GM12878 (cell line): ENCODE results near the gene NRP2. TPM values are rescaled to one million over a fixed set of nuclear protein-coding genes. Genes with fewer than 3 reads are reported as not detected.

Experiments used
- ATF3 ChIP-seq: IDR thresholded peaks from 2 replicates; pipeline ENCODE4 v1.6.1; 2011; ENCODE audit warnings: low read depth, mild to moderate bottlenecking, low read length, moderate library complexity, borderline replicate concordance; ENCODE audit errors: extremely low read depth
- CBFB ChIP-seq: IDR thresholded peaks from 2 replicates; pipeline ENCODE4 v1.6.1; 2016; ENCODE audit warnings: antibody characterized with exemption, low read depth
- FOS ChIP-seq: IDR thresholded peaks from 3 replicates; pipeline ENCODE4 v1.6.1; 2011; ENCODE audit warnings: borderline replicate concordance; ENCODE audit not compliant: insufficient read length; ENCODE audit errors: extremely low read depth
- FOXM1 ChIP-seq: IDR thresholded peaks from 2 replicates; pipeline ENCODE4 v1.6.1; 2012; ENCODE audit warnings: low read depth, mild to moderate bottlenecking, inconsistent platforms, low read length, moderate library complexity
- JUNB ChIP-seq: IDR thresholded peaks from 2 replicates; pipeline ENCODE4 v1.6.1; 2016; ENCODE audit warnings: antibody characterized with exemption, mild to moderate bottlenecking
- SKIL ChIP-seq: fragments of 450-650 bp; IDR thresholded peaks from 2 replicates; pipeline ENCODE4 v1.6.1; 2017; ENCODE audit warnings: mild to moderate bottlenecking, low read depth, inconsistent platforms; ENCODE audit not compliant: poor library complexity, severe bottlenecking
- STAT1 ChIP-seq: fragments of 450-650 bp; conservative IDR thresholded peaks from 2 replicates; pipeline ENCODE4 v1.6.1; 2014; ENCODE audit warnings: antibody characterized with exemption, mild to moderate bottlenecking
- ZNF217 ChIP-seq: fragments of 450-650 bp; IDR thresholded peaks from 2 replicates; pipeline ENCODE4 v1.6.1; 2017; ENCODE audit warnings: antibody characterized with exemption, mild to moderate bottlenecking
- polyA plus RNA-seq, 11 experiments: library from polyadenylated mRNA; depleted of rRNA in 4 of 11; unstranded in 6 of 11; stranded (reverse) in 5 of 11; fragments of >200 nt; fragmentation: Nextera tagmentation in 4 of 11; fragmentation: Illumina TruSeq in 1 of 11; extraction: Ambion mirVana in 4 of 11; extraction: Trizol in 1 of 11; gene quantifications; 1 replicate in 1 of 11; 2 replicates in 10 of 11; pipeline versions ENCODE4 v1.2.1 to v1.2.3, GENCODE V29; 2011 to 2016; ENCODE audit warnings: inconsistent platforms in 2 of 11, missing spikeins in 2 of 11, low read depth in 1 of 11
- total RNA-seq, 4 experiments: library from RNA; depleted of rRNA in 3 of 4; stranded (reverse); fragments of >200 nt in 3 of 4; fragmentation: Illumina TruSeq in 1 of 4; extraction: Trizol in 1 of 4; gene quantifications; 2 replicates each; pipeline versions ENCODE4 v1.2.1 to v1.2.3, GENCODE V29; 2013 to 2021

NRP2 gene
- total and polyA plus RNA-seq, 10 of the 15 experiments (the other 5 are each of a cell fraction or from before 2014, with no cell fraction given) = 0.06 to 1.2 (median 0.46) TPM

GRCh38 chr2:205714058-205714776, 31.9 kb downstream of the NRP2 start (continued):
- TF ChIP-seq SKIL = peak; percentile 73
- peak; percentile 39; the same call in 1 of the 2 replicates for TF ChIP-seq JUNB
- TF ChIP-seq ZNF217 = peak; percentile 87
- no peak for TF ChIP-seq FOS
- peak; percentile 41; the same call in 1 of the 2 replicates for TF ChIP-seq CBFB
- 0 out of 2 replicates have a peak, but pooled peaks have one; percentile 49 for TF ChIP-seq FOXM1
- no peak for TF ChIP-seq STAT1
- no peak for TF ChIP-seq ATF3
